Thoracic aorta (tissue), 2 donors: Measurements from ENCODE around the gene ACVR1B. TPM values are rescaled to one million over a fixed set of nuclear protein-coding genes. Genes with fewer than 3 reads are reported as not detected.

Experiments used
- ATAC-seq: fragments of 150-250 bp; one replicate; pipeline ENCODE4 v1.8.0; 2017; ENCODE audit warnings: low read depth; ENCODE audit not compliant: insufficient number of reproducible peaks, low FRiP score
- DNase-seq: peaks from one replicate; pipeline ENCODE4 v3.0.0-alpha.2; 2020; ENCODE audit warnings: low spot score
- H3K27ac ChIP-seq, 2 donors: fragments of 200-600 bp; sonication (generic); 1 replicate in 1 of 2; 2 replicates in 1 of 2; pipeline ENCODE4 v1.5.1; 2016; ENCODE audit warnings: mild to moderate bottlenecking in 2 of 2, moderate library complexity in 2 of 2
- H3K27me3 ChIP-seq: fragments of 200-600 bp; sonication (generic); replicated peaks from 2 replicates; pipeline ENCODE4 v1.6.0; 2016; ENCODE audit warnings: mild to moderate bottlenecking; ENCODE audit not compliant: insufficient read depth
- H3K36me3 ChIP-seq: fragments of 200-600 bp; sonication (generic); one replicate; pipeline ENCODE4 v1.5.1; 2016
- H3K4me1 ChIP-seq, 2 donors: fragments of 200-600 bp; sonication (generic); 1 replicate in 1 of 2; 2 replicates in 1 of 2; pipeline versions ENCODE4 v1.5.1 to v1.6.0; 2016; ENCODE audit warnings: low read depth in 2 of 2, mild to moderate bottlenecking in 1 of 2; ENCODE audit not compliant: control insufficient read depth in 1 of 2
- H3K4me3 ChIP-seq: fragments of 200-600 bp; sonication (generic); 2 replicates; pipeline ENCODE4 v1.5.1; 2016; ENCODE audit warnings: mild to moderate bottlenecking
- H3K9me3 ChIP-seq: fragments of 200-600 bp; sonication (generic); 2 replicates; pipeline ENCODE4 v1.5.1; 2016
- CTCF ChIP-seq: fragments of 200-600 bp; sonication (generic); IDR thresholded peaks from one replicate; pipeline ENCODE4 v1.5.1; 2019; ENCODE audit warnings: antibody characterized with exemption
- total RNA-seq, 2 donors: library from RNA; depleted of rRNA; stranded (reverse); fragments of >200 nt; gene quantifications; one replicate each; pipeline versions ENCODE4 v1.1.0 to v1.2.3, GENCODE V29; 2016

Gene ACVR1B
- total RNA-seq, 2 donors from 2014 or later = 9.9 to 24.4 TPM

GRCh38 chr12:51980809-51981127, 29.3 kb downstream of the ACVR1B start:
- no peaks in the 10 kb centered on the region for H3K4me1 ChIP-seq
- TF ChIP-seq CTCF = no peak
- H3K27me3 ChIP-seq = no peaks in the 10 kb centered on the region
- no peak overlapping the region for H3K4me3 ChIP-seq
- DNase-seq (no peak), ATAC-seq (no peak)
- H3K36me3 ChIP-seq = peaks cover 38% of the 10 kb centered on the region
- no peaks in the 10 kb centered on the region for H3K9me3 ChIP-seq
- no peak overlapping the region for H3K27ac ChIP-seq

- Histone ChIP-seq H3K36me3 (peaks cover 50% of the 10 kb centered on the region), H3K4me3 (no peak overlapping the region), H3K27ac (no peak overlapping the region), H3K4me1 (no peaks in the 10 kb centered on the region), H3K9me3 (no peaks in the 10 kb centered on the region), H3K27me3 (no peaks in the 10 kb centered on the region)
- ATAC-seq (no peak), DNase-seq (no peak)
- no peak for TF ChIP-seq CTCF
Observed at GRCh38 chr12:51984657-51985056, 33.2 kb downstream of the ACVR1B start.

- H3K4me3 ChIP-seq = no peak overlapping the region
- no peaks in the 10 kb centered on the region for H3K9me3 ChIP-seq
- TF ChIP-seq CTCF = no peak
- H3K27me3 ChIP-seq = no peaks in the 10 kb centered on the region
- no peaks in the 10 kb centered on the region for H3K4me1 ChIP-seq
- H3K36me3 ChIP-seq = peaks cover 50% of the 10 kb centered on the region
- DNase-seq = no peak
- H3K27ac ChIP-seq = no peak overlapping the region
- no peak for ATAC-seq
Observed at GRCh38 chr12:51985154-51985835, 33.8 kb downstream of the ACVR1B start.

GRCh38 chr12:51986834-51987233, 35.3 kb downstream of the ACVR1B start:
- ATAC-seq (no peak), DNase-seq (no peak)
- H3K36me3 ChIP-seq = peaks cover 49% of the 10 kb centered on the region
- TF ChIP-seq CTCF = no peak
- no peaks in the 10 kb centered on the region for H3K4me1 ChIP-seq
- H3K27ac ChIP-seq = no peak overlapping the region
- no peak overlapping the region for H3K4me3 ChIP-seq
- H3K27me3 ChIP-seq = no peaks in the 10 kb centered on the region
- no peaks in the 10 kb centered on the region for H3K9me3 ChIP-seq

- Histone ChIP-seq H3K27me3 (no peaks in the 10 kb centered on the region), H3K36me3 (peaks cover 39% of the 10 kb centered on the region), H3K4me1 (no peaks in the 10 kb centered on the region), H3K27ac (no peak overlapping the region), H3K4me3 (no peak overlapping the region), H3K9me3 (no peaks in the 10 kb centered on the region)
- DNase-seq (no peak), ATAC-seq (no peak)
- TF ChIP-seq CTCF = no peak
Observed at GRCh38 chr12:51992246-51992645, 40.7 kb downstream of the ACVR1B start.
